H9 (cell line): Measurements from ENCODE around the gene SLC36A3. TPM values are rescaled to one million over a fixed set of nuclear protein-coding genes. Genes with fewer than 3 reads are reported as not detected.

Experiments
- DNase-seq: peaks from one replicate; pipeline ENCODE4 v3.0.0-alpha.2; 2017
- H2AFZ ChIP-seq: one replicate; pipeline ENCODE4 v1.6.1; 2013; ENCODE audit warnings: mild to moderate bottlenecking, low read length, control low read depth, moderate library complexity
- H2AK5ac ChIP-seq: 2 replicates; pipeline ENCODE4 v1.6.1; 2013; ENCODE audit warnings: low read length, control low read depth, mixed read lengths; ENCODE audit not compliant: insufficient read length
- H2BK120ac ChIP-seq: one replicate; pipeline ENCODE4 v1.6.1; 2013; ENCODE audit warnings: low read depth, mild to moderate bottlenecking, low read length, control low read depth, inconsistent platforms; ENCODE audit not compliant: poor library complexity, severe bottlenecking
- H2BK12ac ChIP-seq: 2 replicates; pipeline ENCODE4 v1.6.1; 2013; ENCODE audit warnings: low read length, control low read depth, mixed read lengths, low read depth; ENCODE audit not compliant: insufficient read length
- H2BK15ac ChIP-seq: 2 replicates; pipeline ENCODE4 v1.6.1; 2013; ENCODE audit warnings: low read depth, low read length, control low read depth
- H2BK20ac ChIP-seq: one replicate; pipeline ENCODE4 v1.6.1; 2013; ENCODE audit warnings: low read depth, mild to moderate bottlenecking, low read length, control low read depth, inconsistent platforms; ENCODE audit not compliant: poor library complexity, severe bottlenecking
- H2BK5ac ChIP-seq: 2 replicates; pipeline ENCODE4 v1.6.1; 2013; ENCODE audit warnings: low read length, control low read depth, mixed read lengths; ENCODE audit not compliant: insufficient read length
- H3K14ac ChIP-seq: 2 replicates; pipeline ENCODE4 v1.6.1; 2013; ENCODE audit warnings: low read length, control low read depth; ENCODE audit not compliant: insufficient read depth
- H3K18ac ChIP-seq: 2 replicates; pipeline ENCODE4 v1.6.1; 2013; ENCODE audit warnings: low read depth, mild to moderate bottlenecking, mixed read lengths, low read length, control low read depth; ENCODE audit not compliant: insufficient read length
- H3K23ac ChIP-seq: 2 replicates; pipeline ENCODE4 v1.6.1; 2013; ENCODE audit warnings: low read length, control low read depth, mixed read lengths, low read depth; ENCODE audit not compliant: insufficient read length
- H3K23me2 ChIP-seq: 2 replicates; pipeline ENCODE4 v1.6.1; 2013; ENCODE audit warnings: low read depth, mild to moderate bottlenecking, mixed read lengths, low read length, control low read depth; ENCODE audit not compliant: insufficient read length, poor library complexity, severe bottlenecking
- H3K27ac ChIP-seq: 2 replicates; pipeline ENCODE4 v1.5.1; 2013; ENCODE audit warnings: low read length, control low read depth, mixed read lengths, low read depth; ENCODE audit not compliant: insufficient read length
- H3K27me3 ChIP-seq: 2 replicates; pipeline ENCODE4 v1.6.1; 2013; ENCODE audit warnings: low read length, control low read depth, inconsistent platforms; ENCODE audit not compliant: insufficient read depth
- H3K4ac ChIP-seq: 2 replicates; pipeline ENCODE4 v1.6.1; 2013; ENCODE audit warnings: low read depth, mild to moderate bottlenecking, control low read depth, inconsistent platforms, low read length, moderate library complexity
- H3K4me1 ChIP-seq: 2 replicates; pipeline ENCODE4 v1.6.1; 2013; ENCODE audit warnings: low read length, control low read depth, inconsistent platforms; ENCODE audit not compliant: insufficient read depth
- H3K4me2 ChIP-seq: 2 replicates; pipeline ENCODE4 v1.6.1; 2013; ENCODE audit warnings: low read length, control low read depth, mixed read lengths; ENCODE audit not compliant: insufficient read length, insufficient read depth
- H3K56ac ChIP-seq: 2 replicates; pipeline ENCODE4 v1.6.1; 2013; ENCODE audit warnings: low read depth, mild to moderate bottlenecking, mixed read lengths, low read length, control low read depth; ENCODE audit not compliant: insufficient read length
- H3K79me1 ChIP-seq: 2 replicates; pipeline ENCODE4 v1.6.1; 2013; ENCODE audit warnings: low read depth, mild to moderate bottlenecking, moderate library complexity, low read length, control low read depth, inconsistent platforms; ENCODE audit not compliant: insufficient read depth, poor library complexity, severe bottlenecking
- H3K79me2 ChIP-seq: 2 replicates; pipeline ENCODE4 v1.6.1; 2013; ENCODE audit warnings: low read length, control low read depth, inconsistent platforms; ENCODE audit not compliant: insufficient read depth
- H3K9ac ChIP-seq: 2 replicates; pipeline ENCODE4 v1.6.1; 2013; ENCODE audit warnings: low read length, control low read depth, mixed read lengths; ENCODE audit not compliant: insufficient read length; ENCODE audit errors: extremely low read depth
- H3K9me3 ChIP-seq: one replicate; pipeline ENCODE4 v1.6.1; 2013; ENCODE audit warnings: low read depth, low read length, inconsistent platforms; ENCODE audit not compliant: control insufficient read depth
- H3T11ph ChIP-seq: one replicate; pipeline ENCODE4 v1.6.1; 2013; ENCODE audit warnings: mild to moderate bottlenecking, low read length, control low read depth, inconsistent platforms
- H4K20me1 ChIP-seq: one replicate; pipeline ENCODE4 v1.6.1; 2013; ENCODE audit not compliant: control insufficient read depth, insufficient read length, insufficient read depth
- H4K5ac ChIP-seq: 2 replicates; pipeline ENCODE4 v1.6.1; 2013; ENCODE audit warnings: low read depth, mild to moderate bottlenecking, mixed read lengths, low read length, control low read depth; ENCODE audit not compliant: insufficient read length
- H4K8ac ChIP-seq: replicated peaks from 2 replicates; pipeline ENCODE4 v1.6.1; 2013; ENCODE audit warnings: low read length, control low read depth, mixed read lengths, low read depth; ENCODE audit not compliant: insufficient read length
- H4K91ac ChIP-seq: 2 replicates; pipeline ENCODE4 v1.6.1; 2013; ENCODE audit warnings: low read depth, mild to moderate bottlenecking, moderate library complexity, mixed read lengths, low read length, control low read depth; ENCODE audit not compliant: insufficient read length
- H3K27ac Mint-ChIP-seq, 3 experiments: 2 replicates in 2 of 3; 3 replicates in 1 of 3; pipeline ENCODE4 v1.8.0; 2020 to 2021; ENCODE audit warnings: mixed read lengths in 3 of 3, mild to moderate bottlenecking in 1 of 3, moderate library complexity in 1 of 3
- H3K27me3 Mint-ChIP-seq: 2 replicates; pipeline ENCODE4 v1.8.0; 2021; ENCODE audit warnings: low read depth, mild to moderate bottlenecking, moderate library complexity, mixed read lengths
- H3K36me3 Mint-ChIP-seq, 3 experiments: 2 replicates in 2 of 3; 3 replicates in 1 of 3; pipeline ENCODE4 v1.8.0; 2020 to 2021; ENCODE audit warnings: low read depth in 3 of 3, mixed read lengths in 3 of 3; ENCODE audit not compliant: insufficient read depth in 1 of 3
- H3K4me1 Mint-ChIP-seq, 2 experiments: 2 replicates each; pipeline ENCODE4 v1.8.0; 2020; ENCODE audit warnings: mixed read lengths in 2 of 2
- H3K4me3 Mint-ChIP-seq, 2 experiments: 2 replicates in 1 of 2; 3 replicates in 1 of 2; pipeline ENCODE4 v1.8.0; 2020 to 2021; ENCODE audit warnings: mild to moderate bottlenecking in 2 of 2, mixed read lengths in 2 of 2, moderate library complexity in 1 of 2
- H3K9me3 Mint-ChIP-seq, 2 experiments: 2 replicates in 1 of 2; 3 replicates in 1 of 2; pipeline ENCODE4 v1.8.0; 2020; ENCODE audit warnings: mild to moderate bottlenecking in 2 of 2, mixed read lengths in 2 of 2, moderate library complexity in 1 of 2
- WGBS: extraction: QIAGEN DNeasy Blood & Tissue Kit; methylation state at CpG from one replicate; pipeline ENCODE4 v1.1.7; 2013; ENCODE audit warnings: missing lambda C conversion rate, low lambda C conversion rate, mixed read lengths; ENCODE audit not compliant: insufficient read length; ENCODE audit errors: extremely low coverage; 5-methylcytosine and 5-hydroxymethylcytosine counted together
- total RNA-seq: library from RNA; stranded (reverse); gene quantifications from 2 replicates; pipeline ENCODE4 v1.2.1, GENCODE V29; 2021
- TF ChIP-seq, protein P1 (sequence below): fragments of 200-600 bp; sonication (generic); conservative IDR thresholded peaks from 3 replicates; pipeline ENCODE4 v1.8.0; 2021; ENCODE audit warnings: antibody characterized with exemption, mild to moderate bottlenecking

Gene SLC36A3
- total RNA-seq, 1 experiment from 2014 or later: not detected

DNA sequence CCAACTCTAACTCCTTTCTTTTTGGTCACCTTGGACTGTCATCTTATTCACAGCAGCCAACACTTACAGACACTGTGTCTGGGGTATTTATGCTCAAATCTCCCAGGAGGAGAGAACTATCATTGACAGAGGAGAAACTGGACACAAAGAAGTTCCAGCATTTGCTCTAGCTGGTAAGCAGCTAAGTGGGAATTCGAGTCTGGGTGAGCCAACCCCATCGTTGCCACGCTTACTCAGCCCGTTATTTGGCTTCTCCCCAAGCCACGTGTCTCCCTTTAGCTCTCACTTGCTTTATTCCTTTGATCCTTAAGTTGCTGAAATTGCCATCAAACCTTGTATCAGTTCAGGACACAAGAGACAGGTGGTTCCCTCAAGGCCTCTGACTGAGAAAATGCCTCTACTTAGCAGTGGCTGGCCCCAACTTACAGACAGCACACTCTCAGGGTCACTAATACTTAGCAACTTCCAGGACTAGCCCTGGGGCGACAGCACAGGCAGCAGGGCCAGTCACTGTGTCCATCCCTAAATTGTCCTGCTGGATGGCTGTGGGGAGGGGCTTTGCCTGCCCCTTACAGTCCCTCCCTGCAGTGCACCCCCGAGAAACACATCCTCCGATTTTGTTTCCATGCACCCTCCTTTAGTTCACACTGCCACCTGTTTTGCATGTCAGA, 42.4 kb upstream of the SLC36A3 start:
- Histone ChIP-seq H3K23ac (no peak overlapping the region), H4K20me1 (no peaks in the 10 kb centered on the region), H3T11ph (no peak overlapping the region), H2AFZ (no peak overlapping the region), H3K27ac (no peak overlapping the region), H3K14ac (no peak overlapping the region), H3K27me3 (no peaks in the 10 kb centered on the region; the same call in 1 of the 2 replicates), H3K9ac (no peak overlapping the region), H3K23me2 (no peaks in the 10 kb centered on the region), H3K79me1 (no peaks in the 10 kb centered on the region), H3K4me2 (no peak overlapping the region), H3K4ac (no peak overlapping the region), H2AK5ac (no peak overlapping the region), H2BK120ac (no peak overlapping the region), H2BK12ac (no peak overlapping the region), H4K5ac (no peak overlapping the region), H2BK5ac (no peak overlapping the region), H3K18ac (no peak overlapping the region), H3K56ac (no peak overlapping the region), H2BK15ac (no peak overlapping the region), H3K9me3 (no peaks in the 10 kb centered on the region), H2BK20ac (no peak overlapping the region), H3K4me1 (peaks cover 3% of the 10 kb centered on the region; the same call in 1 of the 2 replicates), H4K8ac (no peak overlapping the region), H4K91ac (no peak overlapping the region), H3K79me2 (no peaks in the 10 kb centered on the region)
- TF ChIP-seq, protein P1, sequence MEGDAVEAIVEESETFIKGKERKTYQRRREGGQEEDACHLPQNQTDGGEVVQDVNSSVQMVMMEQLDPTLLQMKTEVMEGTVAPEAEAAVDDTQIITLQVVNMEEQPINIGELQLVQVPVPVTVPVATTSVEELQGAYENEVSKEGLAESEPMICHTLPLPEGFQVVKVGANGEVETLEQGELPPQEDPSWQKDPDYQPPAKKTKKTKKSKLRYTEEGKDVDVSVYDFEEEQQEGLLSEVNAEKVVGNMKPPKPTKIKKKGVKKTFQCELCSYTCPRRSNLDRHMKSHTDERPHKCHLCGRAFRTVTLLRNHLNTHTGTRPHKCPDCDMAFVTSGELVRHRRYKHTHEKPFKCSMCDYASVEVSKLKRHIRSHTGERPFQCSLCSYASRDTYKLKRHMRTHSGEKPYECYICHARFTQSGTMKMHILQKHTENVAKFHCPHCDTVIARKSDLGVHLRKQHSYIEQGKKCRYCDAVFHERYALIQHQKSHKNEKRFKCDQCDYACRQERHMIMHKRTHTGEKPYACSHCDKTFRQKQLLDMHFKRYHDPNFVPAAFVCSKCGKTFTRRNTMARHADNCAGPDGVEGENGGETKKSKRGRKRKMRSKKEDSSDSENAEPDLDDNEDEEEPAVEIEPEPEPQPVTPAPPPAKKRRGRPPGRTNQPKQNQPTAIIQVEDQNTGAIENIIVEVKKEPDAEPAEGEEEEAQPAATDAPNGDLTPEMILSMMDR: no peak
- peak overlapping the region in 1 of 2 experiments; percentile 55; a peak in 1 of 5 replicates for H3K4me3 Mint-ChIP-seq
- peaks cover 48 to 57% of the 10 kb centered on the region in 2 experiments for H3K4me1 Mint-ChIP-seq
- peaks cover 94% of the 10 kb centered on the region for H3K27me3 Mint-ChIP-seq
- H3K27ac Mint-ChIP-seq: no peak overlapping the region
- H3K36me3 Mint-ChIP-seq: no peaks in the 10 kb centered on the region
- no peaks in the 10 kb centered on the region for H3K9me3 Mint-ChIP-seq
- WGBS: no CpG with 5 or more reads among the region's 8 CpGs
- DNase-seq: no peak
